OCI-LY7 (cell line): ENCODE results near the gene VAMP8.

Source experiments
- EZH2phosphoT487 ChIP-seq: fragments of 200-600 bp; sonication (generic); IDR thresholded peaks from 2 replicates; pipeline ENCODE4 v1.6.1; 2018; ENCODE audit warnings: low read depth, borderline replicate concordance, mild to moderate bottlenecking, mixed run types, antibody characterized with exemption, low read length, moderate library complexity, mixed read lengths
- TF ChIP-seq, protein P1 (sequence below): fragments of 200-600 bp; sonication (generic); conservative IDR thresholded peaks from 2 replicates; pipeline ENCODE4 v1.5.1; 2014; ENCODE audit warnings: mild to moderate bottlenecking, antibody characterized with exemption, low read length, moderate library complexity, mixed read lengths

- TF ChIP-seq, protein P1, sequence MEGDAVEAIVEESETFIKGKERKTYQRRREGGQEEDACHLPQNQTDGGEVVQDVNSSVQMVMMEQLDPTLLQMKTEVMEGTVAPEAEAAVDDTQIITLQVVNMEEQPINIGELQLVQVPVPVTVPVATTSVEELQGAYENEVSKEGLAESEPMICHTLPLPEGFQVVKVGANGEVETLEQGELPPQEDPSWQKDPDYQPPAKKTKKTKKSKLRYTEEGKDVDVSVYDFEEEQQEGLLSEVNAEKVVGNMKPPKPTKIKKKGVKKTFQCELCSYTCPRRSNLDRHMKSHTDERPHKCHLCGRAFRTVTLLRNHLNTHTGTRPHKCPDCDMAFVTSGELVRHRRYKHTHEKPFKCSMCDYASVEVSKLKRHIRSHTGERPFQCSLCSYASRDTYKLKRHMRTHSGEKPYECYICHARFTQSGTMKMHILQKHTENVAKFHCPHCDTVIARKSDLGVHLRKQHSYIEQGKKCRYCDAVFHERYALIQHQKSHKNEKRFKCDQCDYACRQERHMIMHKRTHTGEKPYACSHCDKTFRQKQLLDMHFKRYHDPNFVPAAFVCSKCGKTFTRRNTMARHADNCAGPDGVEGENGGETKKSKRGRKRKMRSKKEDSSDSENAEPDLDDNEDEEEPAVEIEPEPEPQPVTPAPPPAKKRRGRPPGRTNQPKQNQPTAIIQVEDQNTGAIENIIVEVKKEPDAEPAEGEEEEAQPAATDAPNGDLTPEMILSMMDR = no peak
- no peak for TF ChIP-seq EZH2phosphoT487
Observed at GRCh38 chr2:85580206-85580605, 2.8 kb downstream of the VAMP8 start.
